KMS-11 (cell line): Measurements from ENCODE around the gene SYNPO2.

Source experiments
- H2AFZ ChIP-seq: fragments of 200-600 bp; sonication (generic); 2 replicates; pipeline ENCODE4 v1.6.1; 2016; ENCODE audit warnings: antibody characterized with exemption, mixed run types, low read depth
- H3K27ac ChIP-seq: fragments of 200-600 bp; sonication (generic); 2 replicates; pipeline ENCODE4 v1.6.1; 2016; ENCODE audit warnings: mild to moderate bottlenecking, mixed run types
- H3K27me3 ChIP-seq: fragments of 200-600 bp; sonication (generic); 2 replicates; pipeline ENCODE4 v1.6.1; 2017; ENCODE audit warnings: mild to moderate bottlenecking, low read depth, mixed run types, moderate library complexity; ENCODE audit not compliant: insufficient read depth
- H3K36me3 ChIP-seq: fragments of 200-600 bp; sonication (generic); 2 replicates; pipeline ENCODE4 v1.6.1; 2017; ENCODE audit warnings: mild to moderate bottlenecking, mixed run types; ENCODE audit not compliant: insufficient read depth
- H3K4me1 ChIP-seq: fragments of 200-600 bp; sonication (generic); 2 replicates; pipeline ENCODE4 v1.6.1; 2016; ENCODE audit warnings: mild to moderate bottlenecking, low read depth, mixed run types; ENCODE audit not compliant: poor library complexity, severe bottlenecking
- H3K4me2 ChIP-seq: fragments of 200-600 bp; sonication (generic); 2 replicates; pipeline ENCODE4 v1.7.0; 2016; ENCODE audit warnings: mild to moderate bottlenecking, mixed run types
- H3K4me3 ChIP-seq: fragments of 200-600 bp; sonication (generic); IDR thresholded peaks from 2 replicates; pipeline ENCODE4 v1.6.1; 2017; ENCODE audit warnings: low read depth, low read length, mixed read lengths; ENCODE audit not compliant: insufficient read depth
- H3K79me2 ChIP-seq: fragments of 200-600 bp; sonication (generic); 2 replicates; pipeline ENCODE4 v1.6.1; 2016; ENCODE audit warnings: low read depth, mixed run types; ENCODE audit not compliant: insufficient read depth
- H3K9ac ChIP-seq: fragments of 200-600 bp; sonication (generic); 2 replicates; pipeline ENCODE4 v1.6.1; 2016; ENCODE audit warnings: mild to moderate bottlenecking, mixed run types
- H4K20me1 ChIP-seq: fragments of 200-600 bp; sonication (generic); 2 replicates; pipeline ENCODE4 v1.6.1; 2016; ENCODE audit warnings: mild to moderate bottlenecking, mixed run types; ENCODE audit not compliant: insufficient read depth
- CTCF ChIP-seq: fragments of 200-600 bp; sonication (generic); conservative IDR thresholded peaks from 2 replicates; pipeline ENCODE4 v1.6.1; 2017; ENCODE audit warnings: low read depth, mild to moderate bottlenecking, antibody characterized with exemption, low read length, moderate library complexity, mixed read lengths

Gene SYNPO2

GRCh38 chr4:118994030-118994429 is 105.4 kb downstream of the SYNPO2 start:
- Histone ChIP-seq H3K4me2 (no peak overlapping the region), H3K9ac (no peak overlapping the region), H3K27ac (no peak overlapping the region), H3K79me2 (no peaks in the 10 kb centered on the region), H3K4me3 (no peak overlapping the region), H2AFZ (no peak overlapping the region), H3K36me3 (no peaks in the 10 kb centered on the region), H3K27me3 (no peaks in the 10 kb centered on the region), H4K20me1 (no peaks in the 10 kb centered on the region), H3K4me1 (no peaks in the 10 kb centered on the region)
- no peak for TF ChIP-seq CTCF

GRCh38 chr4:118995693-118996391 is 107.2 kb downstream of the SYNPO2 start:
- Histone ChIP-seq H3K4me1 (no peaks in the 10 kb centered on the region), H3K4me3 (no peak overlapping the region), H2AFZ (no peak overlapping the region), H3K36me3 (no peaks in the 10 kb centered on the region), H3K27me3 (no peaks in the 10 kb centered on the region), H3K9ac (no peak overlapping the region), H3K27ac (no peak overlapping the region), H4K20me1 (no peaks in the 10 kb centered on the region), H3K79me2 (no peaks in the 10 kb centered on the region), H3K4me2 (no peak overlapping the region)
- no peak for TF ChIP-seq CTCF

GRCh38 chr4:118997601-118998000 is 108.9 kb downstream of the SYNPO2 start:
- no peaks in the 10 kb centered on the region for H3K79me2 ChIP-seq

GRCh38 chr4:118999919-119000318 is 111.3 kb downstream of the SYNPO2 start:
- Histone ChIP-seq H3K4me2 (no peak overlapping the region), H3K4me1 (no peaks in the 10 kb centered on the region), H4K20me1 (no peaks in the 10 kb centered on the region), H3K79me2 (no peaks in the 10 kb centered on the region), H3K9ac (no peak overlapping the region), H3K4me3 (no peak overlapping the region), H3K36me3 (no peaks in the 10 kb centered on the region), H2AFZ (no peak overlapping the region), H3K27ac (no peak overlapping the region), H3K27me3 (no peaks in the 10 kb centered on the region)
- TF ChIP-seq CTCF = no peak

More at GRCh38 chr4:118997601-118998000, 108.9 kb downstream of the SYNPO2 start:
- Histone ChIP-seq H3K9ac (no peak overlapping the region), H4K20me1 (no peaks in the 10 kb centered on the region), H3K27ac (no peak overlapping the region), H2AFZ (no peak overlapping the region), H3K36me3 (no peaks in the 10 kb centered on the region), H3K4me1 (no peaks in the 10 kb centered on the region), H3K4me2 (no peak overlapping the region), H3K27me3 (no peaks in the 10 kb centered on the region), H3K4me3 (no peak overlapping the region)
- TF ChIP-seq CTCF = no peak
